PC-3 (cell line): ENCODE results near the gene ADCY2. TPM values are rescaled to one million over a fixed set of nuclear protein-coding genes. Genes with fewer than 3 reads are reported as not detected.

ENCODE experiments used
- ATAC-seq: fragments of 200-7000 bp; cut with Tn5 transposase; 2 replicates; pipeline ENCODE4 v1.9.1; 2020; ENCODE audit warnings: mild to moderate bottlenecking, moderate library complexity
- BruUV-seq: library from RNA; stranded (reverse); fragments of 400-500 nt; replicated peaks from 2 replicates; lab custom pipeline; 2021; lab: Mats Ljungman, UMichigan
- CTCF ChIA-PET: fragments of 300-600 bp; sonication (Branson Sonifier 250); formaldehyde crosslinking; loops from one replicate; lab custom pipeline; 2022; ENCODE audit warnings: antibody characterized with exemption; lab: Charles Lee
- POLR2A ChIA-PET: fragments of 300-600 bp; sonication (Branson Sonifier 250); formaldehyde crosslinking; loops from one replicate; lab custom pipeline; 2022; ENCODE audit warnings: antibody characterized with exemption; ENCODE audit not compliant: unreplicated experiment; lab: Charles Lee
- DNase-seq: peaks from one replicate; pipeline ENCODE4 v3.0.0-alpha.2; 2015
- H2AFZ ChIP-seq: fragments of 300-600 bp; sonication (generic); 2 replicates; pipeline ENCODE4 v1.6.0; 2016; ENCODE audit warnings: antibody characterized with exemption, low read length
- H3F3A ChIP-seq: fragments of 300-600 bp; sonication (generic); one replicate; pipeline ENCODE4 v1.6.0; 2017; ENCODE audit warnings: antibody characterized with exemption, low read length, control low read depth, mild to moderate bottlenecking; ENCODE audit not compliant: unreplicated experiment
- H3K27ac ChIP-seq: fragments of 300-600 bp; sonication (generic); 2 replicates; pipeline ENCODE4 v1.5.1; 2016; ENCODE audit warnings: mild to moderate bottlenecking, low read length
- H3K27me3 ChIP-seq: fragments of 300-600 bp; sonication (generic); 2 replicates; pipeline ENCODE4 v1.6.1; 2016; ENCODE audit warnings: low read length, mixed read lengths
- H3K36me3 ChIP-seq: fragments of 300-600 bp; sonication (generic); 2 replicates; pipeline ENCODE4 v1.6.1; 2016; ENCODE audit warnings: low read depth, mixed run types, low read length, mixed read lengths
- H3K4me1 ChIP-seq: fragments of 300-600 bp; sonication (generic); 2 replicates; pipeline ENCODE4 v1.5.1; 2016; ENCODE audit warnings: low read length; ENCODE audit not compliant: insufficient read depth
- H3K4me2 ChIP-seq: fragments of 300-600 bp; sonication (generic); 2 replicates; pipeline ENCODE4 v1.6.0; 2016; ENCODE audit warnings: low read length
- H3K4me3 ChIP-seq: fragments of 300-600 bp; sonication (generic); 2 replicates; pipeline ENCODE4 v1.5.1; 2016; ENCODE audit warnings: mild to moderate bottlenecking, low read length, mixed read lengths
- H3K79me2 ChIP-seq: fragments of 300-600 bp; sonication (generic); 2 replicates; pipeline ENCODE4 v1.6.1; 2017; ENCODE audit warnings: low read length, mixed read lengths
- H3K9ac ChIP-seq: fragments of 300-600 bp; sonication (generic); 2 replicates; pipeline ENCODE4 v1.6.0; 2016; ENCODE audit warnings: mild to moderate bottlenecking, low read length
- H3K9me2 ChIP-seq: fragments of 300-600 bp; sonication (generic); replicated peaks from 2 replicates; pipeline ENCODE4 v1.6.1; 2016; ENCODE audit warnings: mixed run types, low read length, mixed read lengths
- H3K9me3 ChIP-seq: fragments of 300-600 bp; sonication (generic); 2 replicates; pipeline ENCODE4 v1.6.1; 2016; ENCODE audit warnings: low read length, mixed read lengths
- H4K20me1 ChIP-seq: fragments of 300-600 bp; sonication (generic); 2 replicates; pipeline ENCODE4 v1.6.1; 2016; ENCODE audit warnings: low read length, mixed read lengths
- CTCF ChIP-seq: fragments of 300-600 bp; sonication (generic); conservative IDR thresholded peaks from 2 replicates; pipeline ENCODE4 v1.5.1; 2017; ENCODE audit warnings: antibody characterized with exemption, low read depth, mild to moderate bottlenecking, low read length
- EZH2 ChIP-seq: fragments of 300-600 bp; sonication (generic); IDR thresholded peaks from one replicate; pipeline ENCODE4 v1.6.1; 2017; ENCODE audit warnings: antibody characterized with exemption, mild to moderate bottlenecking, low read length; ENCODE audit not compliant: unreplicated experiment
- EZH2phosphoT487 ChIP-seq: fragments of 300-600 bp; sonication (generic); IDR thresholded peaks from 2 replicates; pipeline ENCODE4 v1.6.1; 2018; ENCODE audit warnings: mild to moderate bottlenecking, antibody characterized with exemption, low read length, borderline replicate concordance
- intact Hi-C: fragments of 100-400 bp; cut with micrococcal nuclease; formaldehyde crosslinking; loops from 2 replicates; pipeline ENCODE4 v1.9.0; 2023
- total RNA-seq: library from RNA; depleted of rRNA; stranded (reverse); fragments of >200 nt; gene quantifications from 2 replicates; pipeline ENCODE4 v1.2.3, GENCODE V29; 2014

Gene ADCY2
- total RNA-seq, 1 experiment from 2014 or later = not detected

- Histone ChIP-seq H3K9me2 (no peaks in the 10 kb centered on the region), H4K20me1 (no peaks in the 10 kb centered on the region), H2AFZ (no peak overlapping the region), H3K27me3 (no peaks in the 10 kb centered on the region), H3K79me2 (no peaks in the 10 kb centered on the region), H3F3A (no peaks in the 10 kb centered on the region), H3K9ac (no peak overlapping the region), H3K4me3 (no peak overlapping the region), H3K27ac (no peak overlapping the region), H3K4me1 (no peaks in the 10 kb centered on the region), H3K4me2 (no peak overlapping the region), H3K9me3 (no peaks in the 10 kb centered on the region), H3K36me3 (no peaks in the 10 kb centered on the region)
- TF ChIP-seq EZH2phosphoT487 (no peak), EZH2 (no peak), CTCF (no peak)
- no TSS peak for BruUV-seq
- ChIA-PET CTCF (no interaction called here), POLR2A (no interaction called here)
- intact Hi-C loops = no loop called here
- no peak for DNase-seq
- ATAC-seq = no peak
These were observed 211.0 kb downstream of the ADCY2 start for GRCh38 chr5:7606840-7607465.

- TF ChIP-seq EZH2phosphoT487 = no peak
- TF ChIP-seq CTCF = no peak
These were observed 212.8 kb downstream of the ADCY2 start for GRCh38 chr5:7608772-7609171.

GRCh38 chr5:7609726-7610125, 213.8 kb downstream of the ADCY2 start:
- Histone ChIP-seq H3K4me3 (no peak overlapping the region), H4K20me1 (no peaks in the 10 kb centered on the region), H3F3A (no peaks in the 10 kb centered on the region), H3K4me2 (no peak overlapping the region), H3K9me3 (no peaks in the 10 kb centered on the region), H3K9me2 (no peaks in the 10 kb centered on the region), H3K9ac (no peak overlapping the region), H2AFZ (no peak overlapping the region), H3K36me3 (no peaks in the 10 kb centered on the region), H3K4me1 (no peaks in the 10 kb centered on the region), H3K27me3 (no peaks in the 10 kb centered on the region), H3K27ac (no peak overlapping the region), H3K79me2 (no peaks in the 10 kb centered on the region)
- no peak for TF ChIP-seq EZH2
- TF ChIP-seq CTCF = no peak
- ChIA-PET POLR2A (no interaction called here), CTCF (no interaction called here)
- no peak for DNase-seq
- ATAC-seq = no peak
- no TSS peak for BruUV-seq
- intact Hi-C loops = no loop called here

More at GRCh38 chr5:7608772-7609171, 212.8 kb downstream of the ADCY2 start:
- Histone ChIP-seq H3K79me2 (no peaks in the 10 kb centered on the region), H3F3A (no peaks in the 10 kb centered on the region), H3K9me2 (no peaks in the 10 kb centered on the region), H4K20me1 (no peaks in the 10 kb centered on the region), H3K9ac (no peak overlapping the region), H2AFZ (no peak overlapping the region), H3K4me1 (no peaks in the 10 kb centered on the region), H3K4me2 (no peak overlapping the region), H3K4me3 (no peak overlapping the region), H3K9me3 (no peaks in the 10 kb centered on the region), H3K36me3 (no peaks in the 10 kb centered on the region), H3K27me3 (no peaks in the 10 kb centered on the region), H3K27ac (no peak overlapping the region)
- no peak for ATAC-seq
- no peak for DNase-seq
- ChIA-PET CTCF (no interaction called here), POLR2A (no interaction called here)
- BruUV-seq = no TSS peak
- intact Hi-C loops = no loop called here
